ENCODE data around the gene SCYGR2.

Gene SCYGR2

DNA sequence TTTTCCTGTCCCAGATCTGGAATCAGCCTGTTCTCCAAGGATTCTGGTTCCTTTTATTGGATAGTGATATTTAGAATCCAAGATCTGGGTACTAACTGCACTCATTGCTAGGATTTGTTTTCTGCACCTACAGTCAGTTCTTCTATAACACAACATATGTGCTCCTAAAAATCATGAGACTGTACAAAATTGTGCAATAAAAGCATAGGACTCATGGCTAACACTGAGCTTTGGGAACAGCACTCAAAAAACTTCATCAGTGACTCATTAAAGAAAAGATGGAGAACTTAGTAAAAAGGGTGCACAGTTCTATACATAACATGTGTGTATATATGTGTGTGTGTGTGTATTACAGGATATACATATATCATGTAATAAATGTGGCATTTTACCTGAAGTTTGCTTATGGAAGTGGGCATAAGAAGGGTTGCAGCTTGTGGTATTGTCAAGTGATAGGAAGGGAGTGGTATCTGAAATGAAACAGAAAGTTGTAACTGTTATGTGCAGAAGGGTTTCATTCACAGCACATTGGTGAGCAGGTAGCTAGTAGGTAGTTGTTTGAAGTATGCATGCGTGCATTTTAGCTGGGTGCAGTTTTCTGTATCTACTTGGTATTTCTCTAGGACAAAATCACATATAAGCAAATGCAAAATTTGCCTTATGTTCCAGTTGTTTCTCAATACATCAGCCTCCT, 5.9 kb upstream of the SCYGR2 start:
- no peak overlapping the region for H3K4me3 ChIP-seq (ENCODE audit: control insufficient read depth, low read depth, low read length)
- TF ChIP-seq, protein P1, sequence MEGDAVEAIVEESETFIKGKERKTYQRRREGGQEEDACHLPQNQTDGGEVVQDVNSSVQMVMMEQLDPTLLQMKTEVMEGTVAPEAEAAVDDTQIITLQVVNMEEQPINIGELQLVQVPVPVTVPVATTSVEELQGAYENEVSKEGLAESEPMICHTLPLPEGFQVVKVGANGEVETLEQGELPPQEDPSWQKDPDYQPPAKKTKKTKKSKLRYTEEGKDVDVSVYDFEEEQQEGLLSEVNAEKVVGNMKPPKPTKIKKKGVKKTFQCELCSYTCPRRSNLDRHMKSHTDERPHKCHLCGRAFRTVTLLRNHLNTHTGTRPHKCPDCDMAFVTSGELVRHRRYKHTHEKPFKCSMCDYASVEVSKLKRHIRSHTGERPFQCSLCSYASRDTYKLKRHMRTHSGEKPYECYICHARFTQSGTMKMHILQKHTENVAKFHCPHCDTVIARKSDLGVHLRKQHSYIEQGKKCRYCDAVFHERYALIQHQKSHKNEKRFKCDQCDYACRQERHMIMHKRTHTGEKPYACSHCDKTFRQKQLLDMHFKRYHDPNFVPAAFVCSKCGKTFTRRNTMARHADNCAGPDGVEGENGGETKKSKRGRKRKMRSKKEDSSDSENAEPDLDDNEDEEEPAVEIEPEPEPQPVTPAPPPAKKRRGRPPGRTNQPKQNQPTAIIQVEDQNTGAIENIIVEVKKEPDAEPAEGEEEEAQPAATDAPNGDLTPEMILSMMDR (conservative IDR thresholded peaks at IDR 0.05; ENCODE audit: control insufficient read depth, insufficient read depth, low read depth, low read length), result no peak
- peak; percentile 51 for DNase-seq (ENCODE audit: low read depth)

DNA sequence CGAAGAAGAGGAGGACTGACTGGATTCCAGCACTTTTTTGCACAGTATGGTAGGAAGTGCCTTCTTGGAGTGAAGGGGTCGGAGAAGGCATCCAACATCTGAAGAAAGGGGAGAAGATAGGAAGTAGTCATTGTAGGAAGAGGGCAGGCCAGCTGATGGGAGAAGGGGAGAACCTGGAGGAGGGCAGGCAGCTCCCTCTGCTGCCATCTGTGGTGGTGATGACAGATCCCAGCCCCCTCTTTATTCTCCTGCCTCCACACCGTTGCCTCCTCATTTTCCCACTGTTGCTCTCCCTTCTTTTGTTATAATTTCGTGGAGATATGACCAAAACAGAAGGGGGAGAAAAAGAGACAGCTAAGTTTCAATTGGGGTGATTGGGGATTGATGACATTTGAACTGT, 2.9 kb upstream of the SCYGR2 start:
- TF ChIP-seq, protein P1 (conservative IDR thresholded peaks at IDR 0.05; ENCODE audit: control insufficient read depth, insufficient read depth, low read depth, low read length), result no peak
- no peak overlapping the region for H3K4me3 ChIP-seq (ENCODE audit: control insufficient read depth, low read depth, low read length)
- no peak for DNase-seq (ENCODE audit: low read depth)

DNA sequence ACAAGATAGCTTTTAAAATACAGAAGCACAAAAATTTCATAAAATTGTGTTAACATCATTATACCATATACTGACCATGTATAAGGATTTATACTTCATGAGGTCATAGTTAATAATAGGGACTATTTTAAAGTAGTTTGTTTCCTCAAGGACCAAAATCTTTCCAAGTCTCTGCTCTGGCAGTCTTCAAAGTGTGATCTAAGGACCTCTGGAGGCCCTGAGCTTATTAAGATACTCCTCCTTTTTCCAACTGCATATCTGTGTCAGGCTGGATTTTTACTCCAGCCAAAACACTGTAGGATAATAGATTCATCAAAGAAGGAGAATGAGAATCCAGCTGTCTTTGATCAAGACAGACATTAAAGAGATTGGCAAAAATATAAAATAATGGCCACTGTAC, 1.7 kb upstream of the SCYGR2 start:
- DNase-seq (ENCODE audit: low read depth), result no peak
- H3K4me3 ChIP-seq (ENCODE audit: control insufficient read depth, low read depth, low read length), result no peak overlapping the region
- TF ChIP-seq, protein P1 (conservative IDR thresholded peaks at IDR 0.05; ENCODE audit: control insufficient read depth, insufficient read depth, low read depth, low read length), result no peak

DNA sequence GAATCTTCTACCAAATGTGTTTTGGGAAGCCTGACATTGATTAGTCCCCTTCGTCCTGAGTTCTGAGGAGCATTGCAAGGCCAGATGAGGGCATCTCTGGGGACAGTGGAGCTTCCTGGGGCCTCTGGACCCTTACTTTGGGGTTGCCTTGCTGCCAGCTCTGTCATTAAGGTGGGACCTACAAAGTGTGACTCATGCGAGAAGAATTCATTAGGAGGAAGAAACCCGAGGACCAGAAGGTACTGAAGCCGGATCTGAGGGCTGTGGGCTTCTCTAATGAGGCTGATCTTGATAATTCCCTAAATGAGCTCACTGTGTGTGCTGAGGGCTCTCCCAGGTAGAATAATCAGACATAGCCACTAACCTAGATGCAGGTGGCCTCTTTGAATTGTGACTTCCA, 695 bp upstream of the SCYGR2 start:
- TF ChIP-seq, protein P1 (conservative IDR thresholded peaks at IDR 0.05; ENCODE audit: control insufficient read depth, insufficient read depth, low read depth, low read length), result no peak
- no peak for DNase-seq (ENCODE audit: low read depth)
- no peak overlapping the region for H3K4me3 ChIP-seq (ENCODE audit: control insufficient read depth, low read depth, low read length)

DNA sequence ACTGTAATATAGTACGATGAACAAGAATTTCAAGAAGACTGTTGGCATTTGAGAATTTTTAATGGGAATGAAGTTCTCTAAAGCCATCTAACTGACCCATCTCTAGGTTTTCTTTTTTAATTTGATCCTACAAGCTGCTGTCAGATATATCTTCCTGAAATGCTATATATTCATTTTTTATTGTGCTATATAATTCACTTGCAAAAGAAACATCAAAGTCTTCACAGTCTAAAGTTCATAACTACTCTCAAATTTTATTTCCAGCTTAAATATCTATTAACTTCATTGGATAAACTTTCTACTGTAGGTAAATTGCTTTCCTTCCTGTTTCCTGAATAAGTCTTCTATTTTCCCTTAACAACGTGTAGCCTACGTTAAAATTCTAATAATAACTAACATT, 3.7 kb downstream of the SCYGR2 start:
- H3K4me3 ChIP-seq (ENCODE audit: control insufficient read depth, low read depth, low read length), result no peak overlapping the region
- TF ChIP-seq, protein P1 (conservative IDR thresholded peaks at IDR 0.05; ENCODE audit: control insufficient read depth, insufficient read depth, low read depth, low read length), result no peak
- no peak for DNase-seq (ENCODE audit: low read depth)

DNA sequence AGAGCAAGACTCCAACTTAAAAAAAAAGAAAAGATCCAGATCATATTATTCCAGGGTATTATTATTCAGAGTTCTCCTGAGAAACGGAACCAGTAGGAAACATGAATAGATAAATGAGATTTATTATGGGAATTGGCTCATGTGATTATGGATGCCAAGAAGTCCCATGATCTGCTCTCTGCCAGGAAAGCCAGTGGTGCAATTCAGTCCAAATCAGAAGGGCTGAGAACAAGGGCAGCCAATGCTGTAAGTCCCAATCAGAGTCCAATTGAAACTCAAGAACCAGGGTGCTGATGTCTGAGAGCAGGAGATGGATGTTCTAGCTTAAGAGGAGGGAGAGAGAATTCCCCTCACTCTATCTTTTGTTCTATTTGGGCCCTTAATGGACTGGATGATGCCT, 7.8 kb downstream of the SCYGR2 start:
- peak; percentile 30 for DNase-seq (ENCODE audit: low read depth)
- TF ChIP-seq, protein P1 (conservative IDR thresholded peaks at IDR 0.05; ENCODE audit: control insufficient read depth, insufficient read depth, low read depth, low read length), result no peak
- no peak overlapping the region for H3K4me3 ChIP-seq (ENCODE audit: control insufficient read depth, low read depth, low read length)

DNA sequence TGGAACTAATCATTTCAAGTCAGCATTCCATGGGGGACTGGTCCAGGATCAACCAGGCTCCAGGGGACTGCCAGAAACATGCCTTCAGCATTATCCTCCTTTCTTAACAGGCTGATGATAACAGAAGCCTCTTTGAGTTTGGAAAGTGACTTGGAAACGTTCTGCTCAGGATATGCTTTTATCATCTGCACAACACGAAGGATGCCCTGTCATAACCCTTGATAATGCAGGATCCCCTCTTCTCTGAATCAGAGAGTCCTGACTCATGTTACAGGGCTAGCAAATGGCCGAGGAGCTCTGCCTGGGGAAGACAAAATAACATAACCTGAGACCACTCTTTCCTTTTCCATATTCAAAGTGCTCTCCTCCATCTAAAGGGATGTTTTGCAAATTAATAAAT, 9.2 kb downstream of the SCYGR2 start:
- TF ChIP-seq, protein P1 (conservative IDR thresholded peaks at IDR 0.05; ENCODE audit: control insufficient read depth, insufficient read depth, low read depth, low read length), result no peak
- H3K4me3 ChIP-seq (ENCODE audit: control insufficient read depth, low read depth, low read length), result no peak overlapping the region
- no peak for DNase-seq (ENCODE audit: low read depth)

Data from fibroblast of mammary gland (primary cell).